Brain microvascular endothelial cell (primary cell): ENCODE results near the gene ZFYVE28.

ENCODE experiments used
- DNase-seq: peaks from one replicate; pipeline ENCODE4 v3.0.0-alpha.2; 2020
- H3K27ac ChIP-seq: fragments of 250-450 bp; sonication (Bioruptor Pico); 2 replicates; pipeline ENCODE4 v1.5.1; 2020; ENCODE audit warnings: mild to moderate bottlenecking, moderate library complexity
- H3K27me3 ChIP-seq: fragments of 250-450 bp; sonication (Bioruptor Pico); replicated peaks from 2 replicates; pipeline ENCODE4 v1.5.1; 2020; ENCODE audit warnings: mild to moderate bottlenecking
- H3K36me3 ChIP-seq: fragments of 250-450 bp; sonication (Bioruptor Pico); replicated peaks from 2 replicates; pipeline ENCODE4 v1.5.1; 2020; ENCODE audit warnings: mild to moderate bottlenecking
- H3K4me3 ChIP-seq: 2 replicates; pipeline ENCODE4 v1.5.1; 2011; ENCODE audit warnings: low read depth, mild to moderate bottlenecking, control low read depth, low read length, moderate library complexity
- CTCF ChIP-seq: IDR thresholded peaks from 2 replicates; pipeline ENCODE4 v1.5.1; 2011; ENCODE audit warnings: low read depth, mild to moderate bottlenecking, moderate library complexity, low read length, control low read depth, inconsistent platforms; ENCODE audit errors: missing control alignments
- in situ Hi-C: cut with HindIII; loops from 2 replicates; pipeline ENCODE4 v1.10.0; 2017; ENCODE audit warnings: low sequenced_read_pairs, low pct_ligation_motif_present

Gene ZFYVE28

GRCh38 chr4:2289311-2289954 is 129.0 kb downstream of the ZFYVE28 start:
- Histone ChIP-seq H3K36me3 (no peaks in the 10 kb centered on the region), H3K27ac (no peak overlapping the region), H3K4me3 (no peak overlapping the region), H3K27me3 (no peaks in the 10 kb centered on the region)
- in situ Hi-C loops = no loop called here
- TF ChIP-seq CTCF = no peak
- no peak for DNase-seq

- Histone ChIP-seq H3K4me3 (no peak overlapping the region), H3K36me3 (no peaks in the 10 kb centered on the region), H3K27ac (no peak overlapping the region), H3K27me3 (no peaks in the 10 kb centered on the region)
- in situ Hi-C loops = no loop called here
- no peak for TF ChIP-seq CTCF
- no peak for DNase-seq
Measured at GRCh38 chr4:2288051-2288541, 130.3 kb downstream of the ZFYVE28 start.

- Histone ChIP-seq H3K27me3 (no peaks in the 10 kb centered on the region), H3K36me3 (no peaks in the 10 kb centered on the region), H3K4me3 (no peak overlapping the region), H3K27ac (no peak overlapping the region)
- no peak for DNase-seq
- in situ Hi-C loops = no loop called here
- no peak for TF ChIP-seq CTCF
Measured at GRCh38 chr4:2287594-2287915, 130.9 kb downstream of the ZFYVE28 start.

- no peak overlapping the region for H3K27ac ChIP-seq
- no peaks in the 10 kb centered on the region for H3K27me3 ChIP-seq
- in situ Hi-C loops = no loop called here
- H3K4me3 ChIP-seq = no peak overlapping the region
- no peak for DNase-seq
- H3K36me3 ChIP-seq = no peaks in the 10 kb centered on the region
- no peak for TF ChIP-seq CTCF
Measured at GRCh38 chr4:2286904-2287593, 131.4 kb downstream of the ZFYVE28 start.

GRCh38 chr4:2285613-2286381 is 132.6 kb downstream of the ZFYVE28 start:
- H3K36me3 ChIP-seq = no peaks in the 10 kb centered on the region
- no peak for DNase-seq
- in situ Hi-C loops = no loop called here
- no peak overlapping the region for H3K4me3 ChIP-seq
- H3K27me3 ChIP-seq = no peaks in the 10 kb centered on the region
- no peak overlapping the region for H3K27ac ChIP-seq
- no peak for TF ChIP-seq CTCF
